Activated CD8-positive, alpha-beta memory T cell treated with anti-CD3 and anti-CD28 coated beads for 48 hours (primary cell): ENCODE results near the gene SIPA1L3.

Experiments used
- DNase-seq, 3 experiments: peaks; one replicate each; pipeline ENCODE4 v3.0.0-alpha.2; 2020; ENCODE audit warnings: low read depth in 2 of 3, low spot score in 2 of 3

SIPA1L3 gene

DNA sequence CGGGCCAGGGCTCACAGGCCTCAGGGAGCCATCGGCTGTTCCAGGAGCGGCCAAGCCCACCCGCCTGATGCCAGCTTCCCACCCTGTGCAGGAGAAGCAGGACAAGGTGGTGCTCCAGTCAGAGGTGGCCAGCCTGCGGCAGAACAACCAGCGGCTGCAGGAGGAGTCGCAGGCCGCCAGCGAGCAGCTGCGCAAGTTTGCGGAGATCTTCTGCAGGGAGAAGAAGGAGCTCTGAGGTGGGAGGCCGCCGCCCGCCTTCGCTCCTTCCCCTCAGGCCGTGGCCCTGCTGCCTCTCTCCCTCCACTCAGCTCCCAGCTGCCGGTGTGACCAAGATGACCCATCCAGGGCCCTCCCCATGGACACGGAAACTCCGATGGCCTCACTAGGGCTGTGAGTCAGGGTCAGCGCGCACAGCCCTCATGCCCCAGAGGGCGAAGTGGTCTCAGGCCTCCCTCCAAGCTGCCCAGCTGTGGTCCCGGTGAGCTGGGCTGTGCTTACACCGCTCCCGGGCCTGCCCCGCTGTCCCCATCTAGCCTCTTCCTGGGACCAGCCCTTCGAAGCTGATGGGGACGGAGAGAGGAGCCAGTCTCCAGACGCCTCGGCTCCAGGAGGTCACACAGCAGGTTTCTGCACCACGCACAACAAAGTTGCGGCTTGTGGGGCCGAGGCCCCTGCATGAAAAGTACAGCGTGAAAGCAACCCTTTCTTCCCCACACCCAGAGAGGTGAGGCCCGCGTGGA lies 299.2 kb downstream of the SIPA1L3 start:
- no peak for DNase-seq

DNA sequence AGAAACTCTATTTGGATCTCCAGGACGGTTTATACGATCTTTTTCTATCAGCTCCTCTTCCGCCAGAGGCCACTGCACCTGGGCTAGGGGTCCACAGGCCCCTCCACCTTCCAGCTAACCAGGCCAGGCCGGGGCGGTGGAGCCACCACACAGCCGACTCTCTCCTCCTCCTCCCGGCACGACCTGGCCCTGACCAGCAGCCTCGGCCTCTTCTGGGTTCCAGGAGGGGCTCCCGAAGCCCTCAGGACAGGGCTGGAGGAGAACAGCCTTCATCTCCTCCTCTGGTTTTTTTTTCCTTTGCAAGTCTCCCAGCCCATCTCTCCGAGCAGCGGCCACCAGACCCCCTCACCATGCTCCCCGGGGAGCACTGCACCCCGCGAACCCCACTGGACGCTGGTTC lies 299.9 kb downstream of the SIPA1L3 start:
- DNase-seq: no peak

- no peak for DNase-seq
Measured at GRCh38 chr19:38207543-38207942, 300.5 kb downstream of the SIPA1L3 start.

DNA sequence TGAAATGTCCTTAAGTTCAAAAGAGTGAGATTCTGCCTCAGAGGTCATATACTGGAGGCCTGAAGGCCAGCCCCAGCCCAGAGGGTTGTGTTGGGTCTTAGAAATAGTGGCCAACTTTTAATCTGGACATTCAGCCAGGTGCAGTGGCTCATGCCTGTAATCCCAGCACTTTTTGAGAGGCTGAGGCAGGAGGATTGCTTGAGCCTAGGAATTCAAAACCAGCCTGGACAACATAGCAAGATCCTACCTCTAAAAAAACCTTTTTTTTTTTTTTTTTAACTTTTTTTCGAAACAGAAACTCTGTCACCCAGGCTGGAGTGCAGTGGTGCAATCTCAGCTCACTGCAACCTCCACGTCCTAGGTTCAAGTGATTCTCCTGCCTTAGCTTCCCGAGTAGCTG lies 301.6 kb downstream of the SIPA1L3 start:
- DNase-seq: no peak

- no peak for DNase-seq
Measured at GRCh38 chr19:38209152-38209551, 302.1 kb downstream of the SIPA1L3 start.

DNA sequence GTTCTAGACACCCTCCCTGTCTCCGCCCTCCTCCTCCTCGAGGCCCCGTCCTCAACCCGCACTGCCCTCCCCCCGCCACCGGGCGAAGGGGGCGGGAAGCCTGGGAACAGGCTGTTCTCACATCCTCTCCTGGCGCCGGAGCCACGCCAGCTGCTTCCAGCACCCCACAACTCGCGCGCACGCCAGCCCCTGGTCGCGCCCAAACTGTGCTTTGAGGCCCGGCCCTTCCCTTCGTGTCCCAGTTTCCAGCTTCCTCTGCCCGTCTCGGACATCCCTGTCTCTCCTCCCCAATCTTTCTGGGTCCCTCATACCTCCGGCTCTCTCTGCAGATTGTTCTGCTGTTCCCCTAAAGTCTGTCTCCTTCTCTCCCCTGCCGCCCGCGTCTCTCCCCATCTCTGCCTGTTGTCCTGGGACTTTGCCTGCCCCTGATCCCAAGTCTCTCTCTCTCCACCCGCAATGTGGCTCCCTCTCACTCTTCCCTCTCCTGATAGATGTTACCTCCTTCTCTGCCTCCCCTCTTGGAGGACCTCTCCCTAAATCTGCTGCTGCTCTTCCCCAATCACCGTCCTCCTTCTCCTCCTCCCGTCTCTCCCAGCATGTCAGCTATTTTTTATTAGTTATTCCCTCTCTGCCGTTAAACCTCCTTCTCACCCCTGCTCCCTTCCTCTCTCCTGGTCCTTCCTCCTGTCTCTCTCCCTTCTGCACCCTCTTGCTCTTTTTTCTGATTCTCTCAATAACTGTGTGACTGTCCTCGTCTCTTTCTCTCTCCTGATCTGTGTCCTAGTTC lies 302.9 kb downstream of the SIPA1L3 start:
- no peak for DNase-seq

DNA sequence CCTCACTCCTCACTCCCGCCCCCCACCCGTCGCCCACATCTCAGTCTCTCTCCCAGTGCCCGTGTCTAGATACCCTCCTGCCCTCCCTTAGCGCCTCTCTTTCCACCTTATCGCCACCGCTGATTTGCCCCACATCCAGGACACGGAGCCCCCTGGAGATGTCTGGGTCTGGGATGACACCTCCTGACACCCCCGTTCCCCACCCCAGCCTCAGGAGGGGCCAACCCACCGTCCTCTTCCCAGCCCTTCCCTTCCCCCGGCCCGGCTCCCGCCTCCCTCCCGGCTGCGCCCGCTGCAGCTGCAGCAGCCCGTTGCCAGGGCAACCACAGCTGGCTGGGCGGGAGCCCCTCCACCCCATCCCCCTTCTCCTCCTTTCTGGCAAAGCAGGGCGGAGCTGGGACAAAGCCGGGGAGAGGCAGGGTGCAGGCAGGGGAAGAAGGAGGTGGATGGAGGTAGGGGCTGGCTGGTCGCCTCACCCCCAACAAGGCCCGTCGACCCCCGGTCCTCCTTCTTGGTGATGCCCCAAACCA lies 303.5 kb downstream of the SIPA1L3 start:
- no peak for DNase-seq

- DNase-seq: no peak
Measured at GRCh38 chr19:38211151-38211591, 304.2 kb downstream of the SIPA1L3 start.

GRCh38 chr19:38211766-38212165 lies 304.8 kb downstream of the SIPA1L3 start:
- DNase-seq: no peak

DNA sequence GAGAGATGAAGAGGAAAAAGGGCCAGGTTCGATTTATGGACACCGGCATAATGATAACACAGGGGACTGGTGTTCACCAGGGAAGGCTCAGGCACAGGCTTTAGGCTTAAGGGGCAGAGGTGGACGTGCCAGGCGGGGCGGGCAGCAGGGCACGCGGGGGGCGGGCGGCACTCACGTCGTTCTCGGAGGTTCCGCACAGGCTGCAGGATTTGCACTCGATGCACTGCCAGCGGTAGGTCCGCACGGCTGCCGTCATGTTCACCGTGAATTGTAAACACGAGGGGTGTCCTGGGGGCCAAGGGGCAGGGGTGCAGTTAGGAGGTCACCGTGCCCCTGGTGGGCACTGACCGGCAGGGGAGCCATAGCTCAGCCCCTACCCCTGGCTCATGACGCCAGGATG lies 306.5 kb downstream of the SIPA1L3 start:
- no peak for DNase-seq

DNA sequence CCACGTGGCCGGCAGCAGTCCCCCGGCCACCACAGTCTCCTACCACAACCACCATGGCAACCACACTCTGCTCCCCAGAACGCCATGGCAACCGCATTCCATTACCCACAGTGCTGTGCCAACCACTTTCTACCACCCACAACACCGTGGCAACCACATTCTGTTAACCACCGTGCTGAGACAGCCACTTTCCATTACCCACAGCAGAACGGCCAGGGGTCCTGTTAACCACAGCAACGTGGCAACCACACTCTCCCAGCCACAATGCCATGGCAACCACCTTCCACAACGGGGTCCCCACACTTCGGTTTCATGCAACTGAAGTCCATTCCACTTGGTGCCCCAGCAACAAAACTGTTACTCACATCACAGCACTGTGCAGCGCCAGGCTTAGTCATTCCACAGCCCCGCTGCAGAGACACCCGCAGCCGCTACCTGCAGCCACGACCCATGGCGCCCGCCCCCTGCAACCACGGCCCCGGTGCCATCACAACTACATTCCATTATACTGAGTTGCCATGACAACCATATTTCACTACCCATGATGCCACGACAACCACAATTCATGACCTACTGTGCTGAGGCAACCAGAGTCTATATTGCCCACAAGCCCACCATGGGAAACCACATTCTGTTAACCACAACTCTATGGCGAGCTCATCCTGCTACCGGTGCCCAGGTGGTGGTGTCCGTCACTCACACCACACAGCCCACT lies 307.1 kb downstream of the SIPA1L3 start:
- peak; percentile 57 to 73 (median 68) for DNase-seq

DNA sequence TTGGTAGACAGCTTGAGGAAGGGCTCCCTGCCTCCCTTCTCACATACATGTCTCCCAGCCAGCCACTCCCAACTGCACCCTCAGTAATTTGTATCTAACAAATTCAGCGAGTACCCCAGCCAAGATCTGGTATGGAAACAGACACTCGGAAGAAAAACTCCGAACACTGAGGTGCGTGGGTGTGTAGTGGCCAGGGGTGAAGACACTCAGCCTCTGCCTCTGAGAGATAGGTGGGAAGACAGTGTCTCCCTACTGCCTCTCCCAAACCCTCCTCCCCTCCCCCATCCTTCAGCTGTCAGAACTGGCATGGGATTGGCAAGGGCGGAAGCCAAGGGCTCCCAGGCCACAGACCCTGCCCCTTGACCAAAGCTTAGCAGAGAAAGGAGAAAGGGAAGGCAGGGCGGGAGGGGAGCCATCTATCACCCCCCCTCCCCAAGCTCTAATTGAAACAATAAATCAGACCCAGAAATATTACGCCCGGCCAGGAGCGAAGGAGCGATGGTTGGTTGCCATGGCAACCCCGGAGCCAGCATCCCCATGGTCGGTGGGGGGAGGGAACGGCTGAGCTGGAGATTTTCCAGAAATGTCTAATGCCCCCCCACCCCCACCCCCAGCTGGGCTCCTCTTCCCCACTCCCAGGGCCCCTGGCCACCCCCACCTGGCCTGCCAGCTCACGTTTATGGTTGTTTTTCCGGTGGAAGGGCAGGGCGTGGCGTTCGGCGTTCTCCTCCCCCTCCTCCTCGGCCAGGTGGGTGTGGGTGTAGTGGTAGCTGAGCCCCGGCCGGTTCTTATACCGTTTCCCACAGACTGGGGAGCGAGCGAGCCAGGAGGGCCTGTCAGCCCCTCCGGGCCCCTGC lies 310.0 kb downstream of the SIPA1L3 start:
- DNase-seq: no peak

DNA sequence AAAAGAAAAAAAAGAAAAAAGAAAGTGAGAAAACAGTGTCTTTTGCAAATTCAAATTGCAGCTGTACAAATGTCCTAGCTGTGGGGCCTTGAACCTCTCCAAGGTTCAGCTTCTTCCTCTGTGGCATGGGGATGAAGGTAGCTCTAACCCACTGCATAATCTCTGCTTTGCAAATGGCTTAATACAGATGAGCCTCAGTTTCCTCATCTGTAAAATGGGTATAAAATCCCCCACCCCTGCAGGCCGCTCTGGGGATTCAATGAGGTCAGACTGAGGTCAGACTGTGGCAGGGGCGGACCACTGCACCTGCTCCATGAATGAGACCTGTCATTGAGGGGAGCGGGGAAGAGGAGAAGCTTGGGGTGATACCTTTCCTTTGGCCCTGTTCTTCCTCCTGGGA lies 311.2 kb downstream of the SIPA1L3 start:
- DNase-seq: no peak

GRCh38 chr19:38219221-38219620 lies 312.2 kb downstream of the SIPA1L3 start:
- DNase-seq: no peak

- DNase-seq: no peak
Measured at GRCh38 chr19:38221421-38221820, 314.4 kb downstream of the SIPA1L3 start.

DNA sequence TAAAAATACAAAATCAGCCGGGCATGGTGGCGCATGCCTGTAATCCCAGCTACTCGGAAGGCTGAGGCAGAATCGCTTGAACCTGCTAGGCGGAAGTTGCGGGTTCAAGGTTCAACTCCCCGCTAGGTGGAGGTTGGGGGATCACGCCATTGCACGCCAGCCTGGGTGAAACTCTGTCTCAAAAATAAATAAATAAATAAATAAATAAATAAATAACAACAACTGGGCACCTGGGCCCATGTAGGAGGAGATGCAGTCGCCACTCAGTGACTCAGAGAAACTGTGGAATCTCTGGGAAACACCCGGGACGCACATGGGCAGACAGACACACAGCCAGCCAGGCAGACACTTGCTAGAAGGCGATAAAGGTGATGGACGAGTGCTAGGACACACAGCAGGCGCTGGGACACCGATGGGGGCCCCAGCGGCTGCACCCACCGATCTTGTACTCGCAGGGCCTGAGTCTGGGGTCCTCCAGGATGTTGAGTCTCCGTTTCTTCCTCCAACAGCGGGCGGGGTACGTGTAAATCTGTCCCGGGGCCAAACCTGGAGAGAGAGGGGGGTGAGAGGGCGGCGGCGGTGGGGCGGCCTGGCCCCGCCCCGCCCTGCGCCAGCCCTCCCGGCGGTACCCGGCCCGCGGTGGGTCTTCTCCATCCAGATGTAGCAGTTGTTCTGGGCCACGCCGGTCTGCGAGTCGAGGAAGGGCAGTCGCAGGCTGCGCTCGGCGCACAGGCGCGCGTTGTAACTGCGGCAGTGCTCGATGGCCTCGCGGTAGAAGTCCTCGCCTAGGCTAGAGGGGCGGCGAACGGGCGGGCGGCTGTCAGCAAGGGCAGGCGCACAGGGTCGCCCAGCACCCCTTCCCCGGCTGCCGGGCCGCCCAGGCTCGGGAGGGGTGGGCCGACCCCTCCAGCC lies 315.2 kb downstream of the SIPA1L3 start:
- DNase-seq: no peak

DNA sequence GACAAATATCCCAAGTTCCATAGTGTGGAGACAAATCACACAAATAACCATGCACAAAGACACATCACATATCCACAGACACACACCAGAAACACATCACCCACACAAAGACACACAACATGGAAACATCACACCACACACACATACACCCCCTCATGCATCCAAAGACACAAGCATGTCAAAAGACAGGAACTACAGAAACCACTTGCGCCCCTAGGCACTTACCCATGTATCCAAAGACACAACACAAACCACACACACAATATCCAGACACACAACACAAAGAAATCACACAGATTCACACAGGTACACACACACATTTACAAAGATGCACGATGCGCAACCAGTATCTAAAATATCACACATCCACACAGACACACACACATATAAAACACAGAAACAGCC lies 316.1 kb downstream of the SIPA1L3 start:
- no peak for DNase-seq

DNA sequence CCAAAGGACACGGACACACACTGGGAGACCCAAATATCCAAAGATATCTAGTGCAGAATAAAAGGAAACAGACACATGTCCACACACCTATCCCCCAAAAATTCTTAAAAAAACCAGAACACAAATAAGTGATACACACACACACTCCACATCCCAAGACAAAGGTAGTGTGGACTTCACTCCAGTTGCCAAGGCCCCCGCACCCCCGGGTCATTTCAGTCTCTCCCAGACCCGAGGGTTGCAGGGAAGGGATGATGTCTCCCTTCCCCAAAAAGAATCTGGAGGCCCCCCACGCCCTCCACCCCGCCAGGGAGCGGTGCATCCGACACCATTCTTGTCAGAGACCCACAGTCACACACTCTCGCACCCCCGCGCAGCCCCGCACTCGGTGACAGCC lies 316.6 kb downstream of the SIPA1L3 start:
- no peak for DNase-seq

DNA sequence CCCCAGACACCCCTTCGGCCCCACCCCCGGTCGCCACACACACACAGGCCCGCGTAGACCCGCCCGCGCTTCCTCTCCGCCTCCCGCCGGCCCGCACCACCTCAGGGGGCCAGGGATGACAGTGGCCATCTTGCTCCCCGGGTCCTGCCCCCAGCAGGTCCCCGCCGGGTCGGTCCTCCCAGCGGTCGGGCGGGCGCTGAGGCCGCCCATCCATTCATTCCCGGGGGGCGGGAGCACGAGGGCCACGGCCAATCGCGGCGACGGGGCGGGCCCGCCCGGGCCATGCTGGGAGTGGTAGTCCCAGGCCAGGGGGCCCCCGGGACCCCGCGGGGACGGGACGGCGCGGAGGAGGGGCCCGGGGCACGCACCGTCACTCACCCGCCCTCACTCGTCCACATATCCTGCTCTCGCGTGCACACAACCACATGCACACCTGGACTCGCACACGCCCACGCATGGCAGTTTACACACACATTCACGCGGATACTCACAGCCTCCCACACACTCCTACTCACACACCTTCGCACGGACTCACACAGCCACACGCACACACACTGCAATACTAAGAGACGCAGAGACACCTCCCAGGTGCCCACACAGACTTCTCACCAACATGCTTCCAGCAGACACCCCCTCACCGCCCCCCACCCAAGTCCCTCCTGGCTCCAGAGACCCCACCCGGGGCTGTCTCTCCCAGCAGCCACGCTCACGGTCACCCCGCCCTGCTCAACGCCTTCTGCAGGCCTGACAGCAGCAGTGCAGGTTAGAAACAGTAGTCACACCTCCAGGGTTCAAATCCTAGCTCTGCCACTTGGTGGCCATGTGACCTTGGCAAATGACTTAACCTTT lies 317.2 kb downstream of the SIPA1L3 start, which contains the start of gene DPF1:
Gene DPF1 (minus strand): TSS at position 209 of the 849 bp plus-strand sequence. CDS start 80 bp downstream, at position 129.
- peak in 2 of 3 experiments; percentile 40 to 47 for DNase-seq
